SK-N-SH treated with all-trans-retinoic acid at 6 μM for 48 hours (cell line): ENCODE data around the gene IQCM.

Experiments used
- ARNTL ChIP-seq: fragments of 450-650 bp; formaldehyde crosslinking; IDR thresholded peaks from 2 replicates; pipeline ENCODE4 v1.5.0; 2020; ENCODE audit warnings: low read depth, mild to moderate bottlenecking, moderate library complexity, borderline replicate concordance
- BACH2 ChIP-seq: fragments of 250-450 bp; sonication (Bioruptor Pico); IDR thresholded peaks from 2 replicates; pipeline ENCODE4 v1.9.0; 2021; ENCODE audit warnings: mild to moderate bottlenecking, borderline replicate concordance
- GLIS3 ChIP-seq: fragments of 250-450 bp; sonication (Bioruptor Pico); IDR thresholded peaks from 2 replicates; pipeline ENCODE4 v1.5.0; 2020; ENCODE audit warnings: mild to moderate bottlenecking, moderate library complexity
- TSHZ2 ChIP-seq: fragments of 250-450 bp; sonication (Bioruptor Pico); IDR thresholded peaks from 2 replicates; pipeline ENCODE4 v1.5.0; 2020; ENCODE audit warnings: mild to moderate bottlenecking, moderate library complexity
- ZFP3 ChIP-seq: fragments of 250-450 bp; sonication (Bioruptor Pico); IDR thresholded peaks from 2 replicates; pipeline ENCODE4 v1.5.0; 2020; ENCODE audit warnings: mild to moderate bottlenecking, moderate library complexity
- TF ChIP-seq, protein P1 (sequence below): fragments of 250-450 bp; sonication (Bioruptor Pico); IDR thresholded peaks from 2 replicates; pipeline ENCODE4 v1.8.0; 2020; ENCODE audit warnings: mild to moderate bottlenecking, moderate library complexity, borderline replicate concordance

DNA sequence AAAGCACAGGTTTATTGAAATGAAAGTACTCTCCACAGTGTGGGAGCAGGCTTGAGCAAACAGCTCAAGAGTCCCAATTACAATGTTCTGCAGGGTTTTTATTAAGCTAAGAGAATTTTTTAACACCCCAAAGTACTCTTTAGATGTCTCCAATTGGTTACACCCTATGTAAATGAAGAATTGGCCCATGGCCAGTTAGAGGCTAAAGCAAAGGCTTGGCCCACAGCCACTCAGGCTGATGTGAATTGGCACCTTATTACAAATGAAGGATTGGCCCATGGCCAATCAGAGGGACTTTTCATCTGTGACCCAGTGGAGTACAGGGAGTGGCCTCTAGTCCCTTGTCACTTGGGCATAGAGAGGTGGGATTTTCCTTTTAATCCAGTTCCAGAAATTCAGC lies 30.1 kb upstream of the IQCM start:
- TF ChIP-seq TSHZ2 (CRISPR knock-in tag), result no peak
- TF ChIP-seq GLIS3 (CRISPR knock-in tag), result no peak
- TF ChIP-seq ZFP3 (CRISPR knock-in tag), result no peak
- TF ChIP-seq, protein P1, sequence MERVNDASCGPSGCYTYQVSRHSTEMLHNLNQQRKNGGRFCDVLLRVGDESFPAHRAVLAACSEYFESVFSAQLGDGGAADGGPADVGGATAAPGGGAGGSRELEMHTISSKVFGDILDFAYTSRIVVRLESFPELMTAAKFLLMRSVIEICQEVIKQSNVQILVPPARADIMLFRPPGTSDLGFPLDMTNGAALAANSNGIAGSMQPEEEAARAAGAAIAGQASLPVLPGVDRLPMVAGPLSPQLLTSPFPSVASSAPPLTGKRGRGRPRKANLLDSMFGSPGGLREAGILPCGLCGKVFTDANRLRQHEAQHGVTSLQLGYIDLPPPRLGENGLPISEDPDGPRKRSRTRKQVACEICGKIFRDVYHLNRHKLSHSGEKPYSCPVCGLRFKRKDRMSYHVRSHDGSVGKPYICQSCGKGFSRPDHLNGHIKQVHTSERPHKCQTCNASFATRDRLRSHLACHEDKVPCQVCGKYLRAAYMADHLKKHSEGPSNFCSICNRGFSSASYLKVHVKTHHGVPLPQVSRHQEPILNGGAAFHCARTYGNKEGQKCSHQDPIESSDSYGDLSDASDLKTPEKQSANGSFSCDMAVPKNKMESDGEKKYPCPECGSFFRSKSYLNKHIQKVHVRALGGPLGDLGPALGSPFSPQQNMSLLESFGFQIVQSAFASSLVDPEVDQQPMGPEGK (CRISPR knock-in tag), result no peak
- no peak for TF ChIP-seq BACH2 (CRISPR knock-in tag)
- no peak for TF ChIP-seq ARNTL (CRISPR knock-in tag)
